HepG2 (cell line): ENCODE measurements around the gene PYY. TPM values are rescaled to one million over a fixed set of nuclear protein-coding genes. Genes with fewer than 3 reads are reported as not detected.
A peak's percentile ranks its signal among the peaks of the same experiment; 100 is the strongest.

ENCODE experiments used
- CEBPB ChIP-seq: IDR thresholded peaks from 2 replicates; pipeline ENCODE4 v1.6.1; 2011; ENCODE audit warnings: low read depth, low read length, improper control_type of control experiment, borderline replicate concordance
- CEBPG ChIP-seq: IDR thresholded peaks from 2 replicates; pipeline ENCODE4 v1.6.1; 2016
- GTF2F1 ChIP-seq: fragments of 150-350 bp; IDR thresholded peaks from 2 replicates; pipeline ENCODE4 v1.6.1; 2014; ENCODE audit warnings: low read length
- HDAC2 ChIP-seq: sonication (generic); formaldehyde crosslinking; IDR thresholded peaks from 2 replicates; pipeline ENCODE4 v1.4.0; 2020; ENCODE audit warnings: missing genetic modification reagents
- KLF11 ChIP-seq: IDR thresholded peaks from 2 replicates; pipeline ENCODE4 v1.6.1; 2016; ENCODE audit warnings: missing compliant biosample characterization
- KLF6 ChIP-seq: IDR thresholded peaks from 2 replicates; pipeline ENCODE4 v1.8.0; 2016; ENCODE audit warnings: missing biosample characterization, missing genetic modification reagents
- NR2C2 ChIP-seq: sonication (generic); formaldehyde crosslinking; IDR thresholded peaks from 2 replicates; pipeline ENCODE4 v1.4.0; 2020; ENCODE audit warnings: missing genetic modification reagents, mild to moderate bottlenecking, moderate library complexity, borderline replicate concordance
- PITX1 ChIP-seq: sonication (generic); formaldehyde crosslinking; IDR thresholded peaks from 2 replicates; pipeline ENCODE4 v1.5.1; 2020; ENCODE audit warnings: mild to moderate bottlenecking, missing genetic modification reagents
- SETDB1 ChIP-seq: sonication (generic); formaldehyde crosslinking; IDR thresholded peaks from 2 replicates; pipeline ENCODE4 v1.5.1; 2020; ENCODE audit warnings: missing genetic modification reagents, mild to moderate bottlenecking, borderline replicate concordance
- SP2 ChIP-seq: sonication (generic); formaldehyde crosslinking; IDR thresholded peaks from 2 replicates; pipeline ENCODE4 v1.5.1; 2020; ENCODE audit warnings: mild to moderate bottlenecking, missing genetic modification reagents
- STAT5B ChIP-seq: sonication (generic); formaldehyde crosslinking; IDR thresholded peaks from 2 replicates; pipeline ENCODE4 v1.4.0; 2020; ENCODE audit warnings: missing genetic modification reagents
- TBL1XR1 ChIP-seq: fragments of 150-350 bp; IDR thresholded peaks from 2 replicates; pipeline ENCODE4 v1.6.1; 2014; ENCODE audit warnings: borderline replicate concordance, low read length; ENCODE audit not compliant: partially characterized antibody
- XRCC5 ChIP-seq: fragments of 200-400 bp; formaldehyde crosslinking; optimal IDR thresholded peaks from 2 replicates; pipeline ENCODE3; 2017; ENCODE audit warnings: mild to moderate bottlenecking, low read length
- YY1 ChIP-seq: IDR thresholded peaks from 2 replicates; pipeline ENCODE4 v1.6.1; 2011; ENCODE audit warnings: low read length, low read depth, moderate library complexity, mild to moderate bottlenecking; ENCODE audit not compliant: insufficient read depth, insufficient replicate concordance
- ZNF235 ChIP-seq: sonication (generic); formaldehyde crosslinking; IDR thresholded peaks from 2 replicates; pipeline ENCODE4 v1.8.1; 2023; ENCODE audit warnings: mild to moderate bottlenecking, missing genetic modification reagents, borderline replicate concordance
- ZNF282 ChIP-seq: fragments of 450-650 bp; IDR thresholded peaks from 2 replicates; pipeline ENCODE4 v1.6.1; 2018; ENCODE audit not compliant: partially characterized antibody
- ZNF335 ChIP-seq: sonication (generic); formaldehyde crosslinking; IDR thresholded peaks from 2 replicates; pipeline ENCODE4 v1.4.0; 2020; ENCODE audit warnings: missing genetic modification reagents
- ZNF761 ChIP-seq: sonication (generic); formaldehyde crosslinking; conservative IDR thresholded peaks from 2 replicates; pipeline ENCODE4 v1.4.0; 2020; ENCODE audit warnings: mild to moderate bottlenecking, missing genetic modification reagents
- polyA plus RNA-seq, 8 experiments: library from polyadenylated mRNA; depleted of rRNA in 3 of 8; stranded (reverse) in 7 of 8; unstranded in 1 of 8; fragments of >200 nt; fragmentation: Illumina TruSeq in 4 of 8; extraction: Trizol in 4 of 8; gene quantifications; 2 replicates each; pipeline versions ENCODE4 v1.2.1 to v1.2.3, GENCODE V29; 2011 to 2016; ENCODE audit warnings: low read depth in 4 of 8, missing spikeins in 1 of 8, mixed read lengths in 1 of 8; ENCODE audit not compliant: insufficient read depth in 1 of 8
- total RNA-seq, 5 experiments: library from RNA; depleted of rRNA; stranded (reverse); fragments of >200 nt; fragmentation: Illumina TruSeq; extraction: Trizol; gene quantifications; 2 replicates each; pipeline ENCODE4 v1.2.3, GENCODE V29; 2016; ENCODE audit warnings: low read depth in 1 of 5
- TF ChIP-seq, protein P1 (sequence below): sonication (generic); formaldehyde crosslinking; IDR thresholded peaks from 2 replicates; pipeline ENCODE4 v1.5.1; 2020; ENCODE audit warnings: mild to moderate bottlenecking, missing genetic modification reagents, borderline replicate concordance
- TF ChIP-seq, protein P2 (sequence below): sonication (generic); formaldehyde crosslinking; IDR thresholded peaks from 2 replicates; pipeline ENCODE4 v1.8.1; 2023; ENCODE audit warnings: mild to moderate bottlenecking, missing genetic modification reagents, borderline replicate concordance

Gene PYY
- total and polyA plus RNA-seq, 2 of the 13 experiments (the other 11 are each of a cell fraction or from before 2014, with no cell fraction given): 0.25 TPM; not detected in 1

DNA sequence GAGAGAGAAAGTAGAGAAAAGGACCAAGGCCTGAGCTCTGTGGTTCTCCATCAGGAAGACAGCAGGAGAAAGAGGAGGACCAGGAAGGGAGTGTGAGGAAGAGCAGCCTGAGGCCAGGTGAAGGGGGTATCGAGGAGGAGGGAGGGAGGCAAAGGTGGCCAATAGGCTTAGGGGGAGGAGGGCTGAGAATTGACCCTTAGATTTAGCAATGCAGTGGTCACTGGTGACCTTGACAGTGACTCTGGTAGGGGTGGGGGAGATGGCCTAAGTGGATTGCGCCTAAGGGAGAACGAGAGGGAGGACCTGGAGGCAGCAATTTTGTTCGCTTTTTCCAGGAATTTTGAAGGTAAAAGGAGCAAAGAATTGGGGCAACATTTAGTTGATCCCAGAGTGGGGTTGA lies 45.3 kb upstream of the PYY start (continued):
- TF ChIP-seq CEBPB (peak; percentile 21; the same call in 1 of the 2 replicates), ZNF235 (CRISPR knock-in tag) (no peak), ZNF335 (CRISPR knock-in tag) (no peak), NR2C2 (CRISPR knock-in tag) (no peak), PITX1 (CRISPR knock-in tag) (0 out of 2 replicates have a peak, but pooled peaks have one; percentile 33), YY1 (no peak), XRCC5 (no peak), GTF2F1 (no peak), SP2 (CRISPR knock-in tag) (no peak), STAT5B (no peak), SETDB1 (CRISPR knock-in tag) (no peak), HDAC2 (CRISPR knock-in tag) (no peak), ZNF282 (no peak), ZNF761 (CRISPR knock-in tag) (no peak), CEBPG (CRISPR knock-in tag) (no peak), KLF6 (no peak), KLF11 (CRISPR knock-in tag) (no peak), TBL1XR1 (no peak)
- TF ChIP-seq, protein P1, sequence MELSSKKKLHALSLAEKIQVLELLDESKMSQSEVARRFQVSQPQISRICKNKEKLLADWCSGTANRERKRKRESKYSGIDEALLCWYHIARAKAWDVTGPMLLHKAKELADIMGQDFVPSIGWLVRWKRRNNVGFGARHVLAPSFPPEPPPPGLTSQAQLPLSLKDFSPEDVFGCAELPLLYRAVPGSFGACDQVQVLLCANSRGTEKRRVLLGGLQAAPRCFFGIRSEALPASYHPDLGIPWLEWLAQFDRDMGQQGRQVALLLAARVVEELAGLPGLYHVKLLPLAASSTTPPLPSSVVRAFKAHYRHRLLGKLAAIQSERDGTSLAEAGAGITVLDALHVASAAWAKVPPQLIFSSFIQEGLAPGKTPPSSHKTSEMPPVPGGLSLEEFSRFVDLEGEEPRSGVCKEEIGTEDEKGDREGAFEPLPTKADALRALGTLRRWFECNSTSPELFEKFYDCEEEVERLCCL (CRISPR knock-in tag): no peak
- TF ChIP-seq, protein P2, sequence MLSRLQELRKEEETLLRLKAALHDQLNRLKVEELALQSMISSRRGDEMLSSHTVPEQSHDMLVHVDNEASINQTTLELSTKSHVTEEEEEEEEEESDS (CRISPR knock-in tag): no peak
- TF ChIP-seq, all 625 proteins: peak for 15
